Stimulated activated naive B cell treated with anti-CD40 and anti-IgM and Interleukin-4, amounts not matched to agents 10 μg/mL and 1 μg/mL and 100 μg/mL, for 72 hours (primary cell): ENCODE results near the gene GHSR.
"Not testable (repeated sequence)": the region's sequence is repeated elsewhere in the genome, so short reads cannot be mapped to it uniquely, and the experiment has no call there.

Source experiments
- ATAC-seq, 2 donors: fragments of 150-1000 bp; cut with Tn5 transposase; replicated peaks; 2 replicates each; pipeline ENCODE4 v1.10.0; 2021; ENCODE audit warnings: moderate library complexity in 1 of 2
- DNase-seq: peaks from one replicate; pipeline ENCODE4 v3.0.0; 2021
- H3K27ac Mint-ChIP-seq: one replicate; pipeline ENCODE4 v1.8.0; 2022; ENCODE audit warnings: mild to moderate bottlenecking, mixed read lengths
- H3K27me3 Mint-ChIP-seq, 2 donors: one replicate each; pipeline ENCODE4 v1.8.0; 2022; ENCODE audit warnings: mixed read lengths in 2 of 2
- H3K36me3 Mint-ChIP-seq, 2 donors: one replicate each; pipeline ENCODE4 v1.8.0; 2022; ENCODE audit warnings: mixed read lengths in 2 of 2, mild to moderate bottlenecking in 1 of 2
- H3K4me1 Mint-ChIP-seq, 2 donors: one replicate each; pipeline ENCODE4 v1.8.0; 2022; ENCODE audit warnings: mixed read lengths in 2 of 2, mild to moderate bottlenecking in 1 of 2
- H3K4me3 Mint-ChIP-seq, 2 donors: one replicate each; pipeline ENCODE4 v1.8.0; 2022; ENCODE audit warnings: mild to moderate bottlenecking in 2 of 2, mixed read lengths in 2 of 2, moderate library complexity in 1 of 2
- H3K9me3 Mint-ChIP-seq, 2 donors: one replicate each; pipeline ENCODE4 v1.8.0; 2022; ENCODE audit warnings: mixed read lengths in 2 of 2, mild to moderate bottlenecking in 1 of 2

GHSR gene

GRCh38 chr3:172447611-172448579 is at the start of gene GHSR:
Gene GHSR (minus strand): TSS chr3:172448456. CDS start chr3:172448413, 43 bp downstream.
- H3K36me3 Mint-ChIP-seq, result peaks cover 3 to 8% of the 10 kb centered on the region in 2 donors
- DNase-seq (no peak), ATAC-seq (no peak)
- H3K27ac Mint-ChIP-seq, result peak within 1 kb of the TSS; percentile 65
- peaks cover 24 to 35% of the 10 kb centered on the region in 2 donors for H3K4me1 Mint-ChIP-seq
- peak within 1 kb of the TSS; percentile 27 to 49 for H3K4me3 Mint-ChIP-seq
- H3K27me3 Mint-ChIP-seq, result peaks cover 48 to 52% of the 10 kb centered on the region in 2 donors
- H3K9me3 Mint-ChIP-seq, result peaks cover 0 to 1% of the 10 kb centered on the region in 2 donors

GRCh38 chr3:172490198-172490669 is 42.0 kb upstream of the GHSR start:
- not testable (repeated sequence) for H3K4me3 Mint-ChIP-seq, H3K36me3 Mint-ChIP-seq, H3K27me3 Mint-ChIP-seq, H3K4me1 Mint-ChIP-seq, H3K27ac Mint-ChIP-seq, H3K9me3 Mint-ChIP-seq
- ATAC-seq (peak; percentile 47 to 55), DNase-seq (peak; percentile 32)

- no peaks in the 10 kb centered on the region for H3K36me3 Mint-ChIP-seq
- ATAC-seq, result peak in 1 of 2 donors; percentile 21
- H3K27me3 Mint-ChIP-seq, result peaks cover 4 to 11% of the 10 kb centered on the region in 2 donors
- H3K4me3 Mint-ChIP-seq, result no peak overlapping the region
- DNase-seq, result no peak
- H3K4me1 Mint-ChIP-seq, result peaks cover 9% of the 10 kb centered on the region in 2 donors
- H3K9me3 Mint-ChIP-seq, result no peaks in the 10 kb centered on the region
- H3K27ac Mint-ChIP-seq, result no peak overlapping the region
Measured at GRCh38 chr3:172478116-172478515, 29.9 kb upstream of the GHSR start.

GRCh38 chr3:172476347-172476746 is 28.1 kb upstream of the GHSR start:
- no peak overlapping the region for H3K27ac Mint-ChIP-seq
- H3K4me1 Mint-ChIP-seq, result peaks cover 9% of the 10 kb centered on the region in 2 donors
- H3K9me3 Mint-ChIP-seq, result peaks cover 4 to 6% of the 10 kb centered on the region in 2 donors
- peaks cover 4 to 11% of the 10 kb centered on the region in 2 donors for H3K27me3 Mint-ChIP-seq
- DNase-seq (no peak), ATAC-seq (no peak)
- H3K36me3 Mint-ChIP-seq, result peaks cover 0 to 1% of the 10 kb centered on the region in 2 donors
- H3K4me3 Mint-ChIP-seq, result peak overlapping the region in 1 of 2 donors; percentile 65

- no peak overlapping the region for H3K4me3 Mint-ChIP-seq
- H3K27ac Mint-ChIP-seq, result no peak overlapping the region
- peaks cover 9% of the 10 kb centered on the region in 2 donors for H3K4me1 Mint-ChIP-seq
Measured at GRCh38 chr3:172475703-172476102, 27.4 kb upstream of the GHSR start.

GRCh38 chr3:172471903-172472302 is 23.6 kb upstream of the GHSR start:
- Mint-ChIP-seq H3K9me3 (peaks cover 5 to 6% of the 10 kb centered on the region in 2 donors), H3K4me1 (peaks cover 2 to 3% of the 10 kb centered on the region in 2 donors), H3K36me3 (peaks cover 0 to 5% of the 10 kb centered on the region in 2 donors), H3K27me3 (peaks cover 19 to 31% of the 10 kb centered on the region in 2 donors), H3K27ac (no peak overlapping the region), H3K4me3 (no peak overlapping the region)
- no peak for DNase-seq
- no peak for ATAC-seq

More at GRCh38 chr3:172475703-172476102, 27.4 kb upstream of the GHSR start:
- no peak for DNase-seq
- Mint-ChIP-seq H3K27me3 (peaks cover 8 to 18% of the 10 kb centered on the region in 2 donors), H3K9me3 (peaks cover 5 to 6% of the 10 kb centered on the region in 2 donors), H3K36me3 (peaks cover 0 to 5% of the 10 kb centered on the region in 2 donors)
- no peak for ATAC-seq

GRCh38 chr3:172470588-172470987 is 22.3 kb upstream of the GHSR start:
- no peak for DNase-seq
- H3K27ac Mint-ChIP-seq, result no peak overlapping the region
- H3K36me3 Mint-ChIP-seq, result peaks cover 0 to 5% of the 10 kb centered on the region in 2 donors
- H3K4me1 Mint-ChIP-seq, result no peaks in the 10 kb centered on the region
- ATAC-seq, result no peak
- peaks cover 26 to 40% of the 10 kb centered on the region in 2 donors for H3K27me3 Mint-ChIP-seq
- peaks cover 5 to 6% of the 10 kb centered on the region in 2 donors for H3K9me3 Mint-ChIP-seq
- H3K4me3 Mint-ChIP-seq, result no peak overlapping the region

GRCh38 chr3:172467170-172467824 is 19.0 kb upstream of the GHSR start:
- Mint-ChIP-seq H3K27me3 (peaks cover 26 to 54% of the 10 kb centered on the region in 2 donors), H3K9me3 (peaks cover 5 to 6% of the 10 kb centered on the region in 2 donors), H3K36me3 (peaks cover 0 to 5% of the 10 kb centered on the region in 2 donors), H3K4me3 (no peak overlapping the region), H3K27ac (no peak overlapping the region), H3K4me1 (no peaks in the 10 kb centered on the region)
- no peak for DNase-seq
- ATAC-seq, result no peak

- H3K36me3 Mint-ChIP-seq, result peaks cover 0 to 3% of the 10 kb centered on the region in 2 donors
- H3K27me3 Mint-ChIP-seq, result peaks cover 26 to 50% of the 10 kb centered on the region in 2 donors
- ATAC-seq (no peak), DNase-seq (no peak)
- H3K27ac Mint-ChIP-seq, result no peak overlapping the region
- H3K9me3 Mint-ChIP-seq, result peaks cover under 1 to 1% of the 10 kb centered on the region in 2 donors
- no peaks in the 10 kb centered on the region for H3K4me1 Mint-ChIP-seq
- H3K4me3 Mint-ChIP-seq, result no peak overlapping the region
Measured at GRCh38 chr3:172466553-172467130, 18.4 kb upstream of the GHSR start.

GRCh38 chr3:172465281-172465680 is 17.0 kb upstream of the GHSR start:
- Mint-ChIP-seq H3K4me1 (no peaks in the 10 kb centered on the region), H3K27ac (no peak overlapping the region), H3K36me3 (no peaks in the 10 kb centered on the region), H3K27me3 (peaks cover 22 to 40% of the 10 kb centered on the region in 2 donors), H3K9me3 (no peaks in the 10 kb centered on the region), H3K4me3 (no peak overlapping the region)
- ATAC-seq (no peak), DNase-seq (no peak)

GRCh38 chr3:172464306-172464705 is 16.1 kb upstream of the GHSR start:
- Mint-ChIP-seq H3K27ac (no peak overlapping the region), H3K36me3 (no peaks in the 10 kb centered on the region)

GRCh38 chr3:172461530-172462138 is 13.4 kb upstream of the GHSR start:
- ATAC-seq (no peak), DNase-seq (no peak)
- H3K9me3 Mint-ChIP-seq, result no peaks in the 10 kb centered on the region
- H3K4me1 Mint-ChIP-seq, result no peaks in the 10 kb centered on the region
- no peak overlapping the region for H3K27ac Mint-ChIP-seq
- H3K36me3 Mint-ChIP-seq, result no peaks in the 10 kb centered on the region
- H3K4me3 Mint-ChIP-seq, result no peak overlapping the region
- peaks cover 11 to 23% of the 10 kb centered on the region in 2 donors for H3K27me3 Mint-ChIP-seq

More at GRCh38 chr3:172464306-172464705, 16.1 kb upstream of the GHSR start:
- Mint-ChIP-seq H3K4me3 (no peak overlapping the region), H3K4me1 (no peaks in the 10 kb centered on the region), H3K9me3 (no peaks in the 10 kb centered on the region), H3K27me3 (peaks cover 22 to 40% of the 10 kb centered on the region in 2 donors)
- DNase-seq (no peak), ATAC-seq (no peak)

- no peaks in the 10 kb centered on the region for H3K9me3 Mint-ChIP-seq
- H3K27ac Mint-ChIP-seq, result no peak overlapping the region
- peaks cover 9 to 16% of the 10 kb centered on the region in 2 donors for H3K27me3 Mint-ChIP-seq
Measured at GRCh38 chr3:172456404-172456803, 8.1 kb upstream of the GHSR start.

More at GRCh38 chr3:172456404-172456803, 8.1 kb upstream of the GHSR start:
- Mint-ChIP-seq H3K4me1 (no peaks in the 10 kb centered on the region), H3K4me3 (no peak overlapping the region), H3K36me3 (no peaks in the 10 kb centered on the region)
- ATAC-seq (no peak), DNase-seq (no peak)
